Measurements from ENCODE around the gene KLHL29.

The KLHL29 gene

DNA sequence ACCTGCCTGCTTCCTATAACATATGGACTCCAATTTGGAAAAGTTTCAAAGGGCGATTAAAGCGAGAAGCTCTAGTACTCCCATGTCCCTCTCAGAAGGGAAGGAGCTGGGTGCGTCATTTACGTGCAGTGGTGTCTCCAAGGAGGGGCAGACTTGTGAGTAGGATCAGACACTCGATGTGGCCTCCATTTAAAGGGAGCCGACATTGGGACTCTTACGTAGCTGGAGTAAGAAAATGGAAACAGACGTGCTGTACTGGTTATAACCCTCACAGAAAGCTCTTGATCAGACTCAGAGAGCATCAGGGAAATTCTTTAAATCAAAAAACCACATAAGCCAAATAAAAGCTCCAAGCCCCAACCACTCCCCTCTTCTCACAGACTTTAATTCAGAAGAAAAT lies 198.5 kb downstream of the KLHL29 start:
- no peak for DNase-seq

- no peak for DNase-seq
Observed at GRCh38 chr2:23584054-23584745, 199.2 kb downstream of the KLHL29 start.

DNA sequence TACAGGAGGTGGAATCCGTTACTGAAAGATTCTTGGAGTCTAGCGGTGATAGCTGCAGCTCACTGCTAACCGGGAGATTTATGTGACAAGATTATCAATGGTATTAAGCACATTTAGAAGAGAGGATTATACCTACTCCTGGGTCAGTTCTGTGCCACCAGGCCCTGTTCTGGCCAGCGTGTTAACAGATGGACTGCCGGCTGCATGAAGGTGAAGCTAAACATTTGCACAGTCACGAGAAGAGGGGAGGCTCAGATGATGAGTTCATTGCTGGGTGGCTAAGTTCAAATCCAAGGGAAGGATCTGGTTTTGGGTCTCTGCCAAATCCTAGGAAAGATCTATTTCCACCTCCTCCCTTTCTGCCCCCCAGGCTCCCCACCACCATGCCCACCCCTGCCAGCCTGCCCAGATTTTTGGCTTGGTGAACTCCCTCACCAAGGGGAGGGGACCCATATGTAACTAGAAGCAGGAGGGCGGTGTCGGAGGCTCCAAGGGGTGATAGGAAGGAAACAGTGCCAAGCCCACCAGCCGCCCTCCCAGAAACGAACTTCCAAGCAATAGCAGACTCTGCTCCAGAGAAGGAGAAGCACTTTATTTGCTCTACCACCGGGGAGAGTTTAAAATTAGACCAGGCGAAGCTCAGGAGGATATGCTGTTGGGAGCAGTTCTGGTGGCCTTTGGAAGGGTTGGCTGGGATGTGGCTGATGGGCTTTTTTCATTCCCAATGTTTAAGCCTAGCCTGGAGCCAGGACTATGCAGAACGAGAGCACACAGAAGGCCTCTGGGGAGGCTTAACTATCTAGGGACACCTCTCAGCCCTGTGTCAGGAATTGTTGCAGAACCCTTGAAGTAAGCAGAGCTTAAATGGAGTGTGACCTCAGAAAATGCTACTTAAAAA lies 200.5 kb downstream of the KLHL29 start:
- DNase-seq, result no peak

- no peak for DNase-seq
Observed at GRCh38 chr2:23586741-23587306, 201.8 kb downstream of the KLHL29 start.

DNA sequence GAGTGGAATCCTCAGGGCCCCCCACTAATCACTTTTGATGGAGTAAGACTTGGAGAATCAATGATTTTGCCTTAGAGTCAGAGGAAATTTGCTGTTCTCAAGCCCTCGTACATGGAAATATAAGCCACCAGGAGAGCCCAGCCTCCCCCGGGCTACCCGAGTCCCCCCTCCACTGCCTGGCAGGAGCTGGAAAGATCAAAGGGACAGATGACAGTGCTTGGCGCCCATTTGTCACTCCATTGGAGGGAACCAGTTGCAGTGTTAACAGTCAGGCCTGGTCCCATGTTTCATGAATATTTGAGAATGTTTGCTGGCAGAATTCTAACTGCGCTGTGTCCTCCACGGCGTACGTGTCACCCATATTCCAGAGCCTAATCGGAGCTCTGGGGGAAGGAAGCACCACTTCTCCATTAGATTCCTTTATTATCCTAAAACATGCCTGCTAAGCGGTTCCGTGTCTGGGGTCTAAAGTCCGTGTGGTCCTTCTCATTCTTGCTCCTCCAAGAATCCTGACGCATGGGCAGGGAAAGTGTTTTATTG lies 202.4 kb downstream of the KLHL29 start:
- DNase-seq, result no peak

DNA sequence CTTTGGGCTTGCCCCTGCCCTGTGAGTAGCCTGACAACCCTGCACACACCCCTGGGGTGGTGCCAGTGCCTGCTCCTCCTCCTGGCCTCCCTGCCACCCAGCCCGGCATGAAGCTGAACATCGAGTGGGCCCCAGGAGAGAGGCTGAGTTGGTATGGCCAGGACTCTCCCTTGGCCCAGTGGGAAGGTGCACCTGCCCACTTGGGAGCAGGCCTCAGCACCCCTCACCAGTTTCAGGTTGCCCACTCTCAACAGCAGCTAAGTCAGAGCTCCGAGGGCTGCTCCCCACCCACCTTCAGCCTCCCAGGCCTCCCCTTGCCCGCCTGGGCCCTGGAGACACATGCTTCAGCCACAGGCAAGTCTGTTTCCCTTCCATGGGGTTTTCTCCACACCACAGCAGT lies 203.1 kb downstream of the KLHL29 start:
- no peak for DNase-seq

GRCh38 chr2:23588508-23589201 lies 203.7 kb downstream of the KLHL29 start:
- no peak for DNase-seq

DNA sequence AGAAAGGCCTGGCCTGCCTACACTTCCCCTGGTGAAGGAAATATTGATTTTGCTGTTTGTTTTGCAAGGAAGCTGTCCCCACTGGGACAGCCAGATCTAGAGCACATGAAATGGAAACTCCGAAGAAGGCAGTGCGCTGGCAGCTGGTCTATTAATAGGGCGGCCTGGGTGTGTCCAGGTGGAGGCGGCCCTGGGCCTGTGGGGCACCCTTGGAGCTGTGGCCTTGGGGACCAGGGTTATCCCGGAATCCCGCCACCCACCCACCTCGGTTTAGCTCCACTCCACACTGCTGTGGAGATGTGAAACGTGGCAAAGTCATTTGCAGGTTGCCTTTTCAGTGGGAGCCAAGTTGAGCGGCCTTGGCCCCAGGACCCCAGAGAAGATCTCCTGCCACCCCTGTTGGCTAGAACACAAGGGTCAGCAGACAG lies 204.3 kb downstream of the KLHL29 start:
- no peak for DNase-seq

DNA sequence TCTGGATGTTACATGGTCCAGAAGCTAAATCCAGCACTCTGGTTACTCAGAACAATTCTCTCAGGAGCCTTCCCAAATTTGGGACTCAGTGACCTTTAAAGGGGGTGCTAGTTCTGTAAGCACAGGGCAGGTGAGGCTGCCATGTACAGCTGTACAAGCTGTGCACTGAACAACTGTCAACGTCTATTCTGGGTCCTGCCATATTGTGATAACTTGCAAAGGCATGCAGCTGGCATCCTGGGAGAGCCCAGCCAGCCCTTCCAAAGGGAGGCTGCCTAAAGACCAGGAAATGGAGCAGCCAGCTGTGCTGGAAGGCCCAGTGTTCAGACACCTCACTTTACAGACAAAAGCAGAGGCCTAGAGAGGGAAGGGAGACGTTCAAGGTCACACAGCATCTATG lies 204.8 kb downstream of the KLHL29 start:
- DNase-seq, result no peak

DNA sequence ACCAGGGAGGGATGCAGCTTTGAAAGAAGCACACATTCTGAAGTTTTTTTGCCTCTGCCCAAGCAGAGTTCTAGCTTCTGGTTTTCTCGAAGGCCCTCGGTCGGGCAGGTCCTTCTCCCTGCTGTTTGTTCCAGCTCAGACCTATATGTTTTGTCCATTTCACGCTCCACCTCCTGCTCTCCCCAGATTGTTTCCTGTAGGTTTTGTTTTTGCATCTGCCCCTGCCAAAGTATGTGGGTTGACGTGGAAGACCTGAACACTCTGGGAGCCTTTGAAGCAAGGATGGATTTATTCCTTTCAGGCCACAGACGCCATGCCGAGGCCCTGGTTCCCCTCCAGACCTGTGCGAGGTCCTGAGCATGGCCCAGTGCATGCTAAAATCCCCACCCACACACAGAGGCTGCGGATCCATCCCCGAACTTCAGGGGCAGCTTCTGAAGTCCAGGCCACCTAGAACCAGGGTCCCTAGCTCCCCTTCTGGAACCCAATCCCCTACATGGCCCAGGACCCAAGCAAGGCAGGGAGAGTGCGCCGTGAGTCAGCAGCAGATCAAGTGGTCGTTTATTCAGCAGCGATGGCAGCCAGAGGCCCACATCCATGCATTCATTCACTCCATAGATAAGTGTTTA lies 205.4 kb downstream of the KLHL29 start:
- DNase-seq, result no peak

GRCh38 chr2:23591111-23591510 lies 206.1 kb downstream of the KLHL29 start:
- no peak for DNase-seq

DNA sequence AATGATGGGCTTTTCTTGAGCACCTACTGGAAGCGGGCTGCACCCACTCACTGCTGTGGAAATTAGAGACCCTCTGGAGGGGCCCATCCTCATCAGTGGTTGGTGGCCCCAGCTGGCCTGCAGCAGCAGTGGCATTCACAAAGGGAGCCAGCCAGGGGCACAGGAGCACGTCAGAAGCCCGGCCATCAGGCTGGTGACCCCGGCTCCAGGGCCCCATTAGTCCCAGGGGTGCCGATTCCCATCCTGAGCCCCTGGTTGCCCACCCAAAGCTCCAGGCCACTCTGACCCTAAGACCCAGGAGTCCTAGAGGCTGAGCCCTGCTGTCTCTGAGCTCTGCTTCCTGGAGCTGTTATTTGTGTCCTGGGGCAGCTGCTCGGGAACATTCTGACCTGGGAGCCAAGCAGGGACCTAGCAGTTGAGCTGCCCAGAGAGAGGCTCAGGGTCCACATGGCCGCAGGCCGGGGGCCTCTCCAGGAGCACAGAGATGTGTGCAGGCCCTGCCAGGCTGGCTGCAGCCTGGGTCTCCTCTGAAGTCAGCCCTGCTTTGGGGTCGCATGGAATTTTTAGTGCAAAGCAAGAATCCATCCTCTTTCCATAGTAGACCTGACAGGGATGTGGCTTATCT lies 207.2 kb downstream of the KLHL29 start:
- DNase-seq, result no peak

- DNase-seq, result no peak
Observed at GRCh38 chr2:23592898-23593751, 208.1 kb downstream of the KLHL29 start.

DNA sequence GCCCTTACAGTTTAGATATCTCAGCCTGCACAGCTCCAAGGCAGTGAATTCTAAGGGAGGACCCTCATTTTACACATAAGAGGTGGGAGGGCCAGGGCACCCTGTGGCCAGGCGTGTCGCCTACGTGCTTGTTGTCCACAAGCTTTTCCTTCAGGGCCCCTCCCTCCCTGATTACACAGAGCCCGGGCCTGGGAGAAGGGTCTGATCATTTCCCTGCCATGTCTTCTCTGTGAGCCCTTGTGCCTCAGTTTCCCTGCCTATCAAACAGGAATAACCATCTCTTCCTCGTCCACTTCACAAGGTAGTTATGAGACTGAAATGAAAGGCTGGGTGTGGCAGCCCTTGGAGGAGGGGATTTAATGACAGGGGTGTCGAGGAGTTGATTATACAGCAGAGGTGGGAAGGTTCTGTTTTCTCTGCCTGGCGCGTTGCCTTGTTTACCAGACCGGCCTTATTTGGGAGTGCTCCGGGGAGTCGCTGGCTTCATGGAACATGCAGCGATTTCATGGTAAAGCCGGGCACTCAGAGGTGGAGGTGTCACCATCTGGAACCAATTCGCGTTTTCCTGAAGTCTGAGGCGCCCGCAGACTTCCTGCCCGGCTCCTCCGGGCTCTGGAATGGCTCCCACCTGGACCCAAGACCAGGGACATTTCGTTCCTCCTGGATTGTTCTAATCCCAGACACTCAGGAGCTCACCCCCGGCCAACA lies 208.9 kb downstream of the KLHL29 start:
- DNase-seq, result no peak

GRCh38 chr2:23594460-23594825 lies 209.5 kb downstream of the KLHL29 start:
- DNase-seq, result no peak

DNA sequence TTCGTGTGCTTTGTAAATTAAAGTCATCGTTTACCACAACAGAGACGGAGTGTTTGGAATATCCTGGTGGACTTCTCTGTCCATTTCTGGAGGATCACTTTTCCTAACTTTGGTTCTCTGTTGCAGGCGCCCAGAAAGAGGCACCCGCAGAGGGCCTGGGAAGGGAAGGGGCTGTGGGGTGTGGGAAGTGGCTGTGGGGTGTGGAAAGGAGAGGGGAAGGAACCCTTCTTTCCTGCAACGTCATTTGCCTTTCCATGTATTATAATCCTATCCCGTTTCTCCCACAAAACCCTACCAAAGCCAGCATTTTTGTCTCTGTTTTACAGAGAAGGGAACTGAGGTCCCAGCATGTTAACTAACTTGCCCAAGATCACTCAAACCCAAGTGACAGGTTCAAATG lies 210.0 kb downstream of the KLHL29 start:
- no peak for DNase-seq

DNA sequence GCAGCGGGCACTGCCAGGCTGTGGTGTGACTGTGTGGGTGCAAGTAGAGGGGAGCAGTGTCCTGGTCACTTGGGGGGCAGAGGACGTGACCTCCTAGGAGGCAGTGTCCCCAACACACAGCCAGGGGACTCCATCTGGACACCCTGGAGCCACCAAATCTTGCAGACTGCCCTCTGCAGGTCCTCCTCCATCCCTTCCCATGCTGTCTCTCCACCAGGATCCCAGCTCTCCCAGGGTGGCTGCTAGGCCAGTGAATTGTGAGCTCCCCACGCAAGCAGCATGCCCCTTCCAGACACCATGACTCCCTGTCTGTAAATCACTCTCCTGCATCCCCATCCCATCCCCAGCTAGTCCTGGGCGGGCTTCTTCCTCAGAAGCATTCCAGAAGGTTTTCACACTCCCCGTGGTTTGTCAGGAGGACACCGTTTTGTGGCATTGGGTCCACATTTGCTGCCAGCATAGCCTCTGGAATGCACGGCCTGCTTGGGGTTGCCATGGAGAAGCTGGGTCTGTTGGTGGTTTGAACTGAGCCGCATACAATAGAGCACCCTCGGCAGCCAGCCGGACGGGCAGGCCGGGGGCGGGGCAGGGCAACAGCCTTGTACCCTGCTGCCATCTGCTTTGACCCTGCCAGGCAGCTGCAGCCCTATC lies 210.7 kb downstream of the KLHL29 start:
- no peak for DNase-seq

GRCh38 chr2:23596316-23596885 lies 211.4 kb downstream of the KLHL29 start:
- DNase-seq, result no peak

DNA sequence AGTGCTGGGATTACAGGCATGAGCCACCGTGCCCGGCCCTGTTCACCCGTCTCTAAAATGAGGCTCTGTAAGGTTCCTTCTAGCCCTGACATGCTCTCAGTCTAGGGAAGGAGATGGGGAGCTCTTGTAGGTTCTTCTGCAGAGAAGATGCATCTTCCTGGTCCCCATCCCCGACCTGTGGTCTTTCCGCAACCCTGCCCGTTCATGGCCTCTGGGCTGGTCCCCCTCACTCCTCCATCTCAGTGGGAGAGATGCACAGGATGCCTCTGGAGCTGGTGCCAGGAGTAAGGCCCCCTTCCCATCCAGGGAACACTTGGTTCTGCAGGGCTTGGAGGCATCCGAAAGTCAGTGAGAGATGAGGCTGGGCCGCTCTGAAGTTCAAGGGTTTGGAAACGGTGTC lies 212.7 kb downstream of the KLHL29 start:
- DNase-seq, result no peak

- no peak for DNase-seq
Observed at GRCh38 chr2:23599006-23599405, 214.0 kb downstream of the KLHL29 start.

Measured in NCI-H1930 (cell line).